HG02642 (cell line): ENCODE data around the gene CCL21.
"Not testable (repeated sequence)": the region's sequence is repeated elsewhere in the genome, so short reads cannot be mapped to it uniquely, and the experiment has no call there.

Experiments
- ATAC-seq: cut with Tn5 transposase; IDR thresholded peaks from one replicate; pipeline ENCODE4 v1.9.1; 2021; ENCODE audit warnings: mild to moderate bottlenecking; ENCODE audit not compliant: unreplicated experiment, poor library complexity

CCL21 gene, protein sequence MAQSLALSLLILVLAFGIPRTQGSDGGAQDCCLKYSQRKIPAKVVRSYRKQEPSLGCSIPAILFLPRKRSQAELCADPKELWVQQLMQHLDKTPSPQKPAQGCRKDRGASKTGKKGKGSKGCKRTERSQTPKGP

DNA sequence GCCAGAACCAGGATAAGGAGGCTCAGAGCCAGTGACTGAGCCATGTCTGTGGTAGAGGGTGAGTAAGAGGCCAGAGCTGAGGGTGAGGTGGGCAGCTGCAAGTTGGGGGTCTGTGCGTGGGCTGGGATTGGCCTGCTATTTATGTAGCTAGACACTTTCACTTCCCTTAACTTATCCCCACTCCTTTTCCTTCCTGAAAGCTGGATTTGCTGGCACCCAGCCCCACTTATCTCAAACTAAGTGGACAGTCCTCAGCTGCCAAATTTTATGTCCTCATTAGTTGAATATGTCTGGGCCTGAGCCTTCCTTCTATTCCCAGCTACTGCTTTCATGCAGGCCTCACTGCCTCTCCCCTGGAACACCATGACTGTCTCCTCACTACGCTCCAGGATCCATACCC is at the start of gene CCL21:
TSS of gene CCL21 (minus strand) at position 114 of the 400 bp plus-strand sequence. CDS start at position 44, 70 bp downstream.
- no peak for ATAC-seq

GRCh38 chr9:34759432-34760134 is 49.6 kb upstream of the CCL21 start:
- no peak for ATAC-seq

GRCh38 chr9:34750320-34750719 is 40.4 kb upstream of the CCL21 start:
- ATAC-seq: not testable (repeated sequence)

DNA sequence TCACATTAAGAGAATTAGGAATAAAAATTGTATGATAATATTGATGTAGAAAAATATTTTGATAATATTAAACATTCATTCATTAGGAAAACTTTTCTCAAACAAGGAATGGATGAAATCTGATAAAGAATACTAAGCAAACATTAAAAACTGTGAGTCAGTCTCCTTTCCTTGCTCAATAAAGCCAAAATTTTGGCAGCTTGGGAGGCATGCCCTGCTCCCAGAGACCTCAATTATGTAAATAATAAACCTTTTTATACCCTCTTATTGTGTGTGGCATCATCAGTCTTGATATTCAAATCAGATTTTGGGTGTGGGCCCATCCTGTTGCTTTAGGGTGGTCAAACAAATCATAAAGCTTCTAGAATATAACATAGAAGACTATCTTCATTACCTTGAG is 36.6 kb upstream of the CCL21 start:
- no peak for ATAC-seq

- ATAC-seq: no peak
Measured at GRCh38 chr9:34744295-34745221, 34.6 kb upstream of the CCL21 start.

DNA sequence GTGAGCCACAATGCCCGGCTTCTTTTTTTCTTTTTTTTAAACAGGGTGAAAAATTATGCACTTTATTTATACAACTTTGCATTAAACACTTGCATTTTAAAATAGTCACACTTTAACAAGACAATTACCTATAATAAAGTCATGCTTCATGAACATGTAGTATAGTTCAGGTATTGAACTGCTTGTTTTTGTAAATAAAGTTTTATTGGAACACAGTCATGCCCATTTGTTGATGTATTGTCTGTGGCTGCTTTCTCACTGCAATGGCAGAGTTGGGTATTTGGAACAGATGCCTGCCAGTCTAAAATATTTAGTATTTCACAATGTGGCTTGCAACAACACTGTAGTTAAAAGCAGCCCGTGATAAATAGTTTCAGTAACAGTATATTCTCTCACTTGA is 32.8 kb upstream of the CCL21 start:
- ATAC-seq: no peak

GRCh38 chr9:34741628-34742027 is 31.7 kb upstream of the CCL21 start:
- no peak for ATAC-seq

DNA sequence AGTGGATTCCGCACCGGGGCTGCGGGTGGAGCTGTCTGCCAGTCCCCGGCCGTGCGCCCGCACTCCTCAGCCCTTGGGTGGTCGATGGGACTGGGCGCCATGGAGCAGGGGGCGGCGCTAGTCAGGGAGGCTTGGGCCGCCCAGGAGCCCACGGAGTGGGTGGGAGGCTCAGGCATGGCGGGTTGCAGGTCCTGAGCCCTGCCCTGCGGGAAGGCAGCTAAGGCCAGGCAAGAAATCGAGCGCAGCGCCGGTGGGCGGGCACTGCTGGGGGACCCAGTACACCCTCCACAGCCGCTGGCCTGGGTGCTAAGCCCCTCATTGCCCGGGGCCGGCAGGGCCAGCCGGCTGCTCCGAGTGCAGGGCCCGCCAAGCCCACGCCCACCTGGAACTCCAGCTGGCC is 30.2 kb upstream of the CCL21 start:
- ATAC-seq: not testable (repeated sequence)

GRCh38 chr9:34737677-34738260 is 27.8 kb upstream of the CCL21 start:
- no peak for ATAC-seq

DNA sequence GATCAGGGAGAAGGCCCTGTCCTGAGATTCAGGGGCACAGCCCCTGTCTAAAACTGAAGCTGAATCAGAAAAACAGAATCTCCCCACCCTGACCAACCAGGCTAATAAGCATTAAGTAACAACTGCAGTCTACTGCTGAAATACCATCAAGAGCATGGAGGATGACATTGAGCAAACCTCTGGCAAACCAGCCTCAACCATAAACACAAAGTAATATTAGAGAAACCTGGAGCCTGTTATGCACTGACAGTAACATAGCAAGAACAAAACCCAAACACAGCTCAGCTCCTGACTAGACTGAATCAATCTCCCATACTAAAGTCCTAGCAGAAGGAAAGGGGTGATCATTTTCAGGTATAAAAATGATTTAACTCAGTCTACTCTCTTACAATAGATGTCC is 24.8 kb upstream of the CCL21 start:
- ATAC-seq: no peak

- no peak for ATAC-seq
Measured at GRCh38 chr9:34732886-34733285, 22.9 kb upstream of the CCL21 start.

- ATAC-seq: no peak
Measured at GRCh38 chr9:34732478-34732877, 22.5 kb upstream of the CCL21 start.

DNA sequence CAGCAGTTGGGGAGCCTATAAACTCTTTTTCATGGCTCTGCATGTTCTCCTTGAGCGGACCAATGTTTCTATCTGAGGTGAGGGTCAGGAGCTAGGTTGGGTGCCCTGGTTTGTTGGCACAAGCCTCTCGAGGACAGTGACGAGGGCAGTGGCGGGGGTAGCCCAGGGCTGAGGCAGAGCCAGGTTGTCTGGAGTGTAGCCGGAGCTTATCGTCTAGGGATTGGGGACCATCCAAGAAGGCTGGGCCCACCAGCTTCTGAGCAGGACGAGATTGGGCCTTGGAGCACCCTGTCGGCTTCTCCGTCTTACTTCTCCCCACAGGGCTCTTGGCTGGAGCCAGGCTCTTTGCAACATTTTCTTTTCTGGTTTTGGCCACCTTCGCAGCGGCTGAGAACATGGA is 13.2 kb upstream of the CCL21 start:
- ATAC-seq: no peak

DNA sequence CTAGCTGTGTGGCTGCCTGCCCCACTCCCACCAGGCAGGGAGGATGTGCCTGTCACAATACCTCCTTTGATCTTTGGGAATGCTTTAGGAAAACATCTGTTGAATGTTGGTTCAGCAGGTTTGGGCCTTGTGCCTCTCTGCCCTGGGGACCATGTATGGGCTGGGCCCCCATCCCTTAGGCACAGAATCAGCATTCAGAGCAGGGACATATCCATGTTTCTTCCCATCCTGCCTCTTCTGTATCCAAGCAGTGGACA is 9.8 kb upstream of the CCL21 start:
- not testable (repeated sequence) for ATAC-seq

DNA sequence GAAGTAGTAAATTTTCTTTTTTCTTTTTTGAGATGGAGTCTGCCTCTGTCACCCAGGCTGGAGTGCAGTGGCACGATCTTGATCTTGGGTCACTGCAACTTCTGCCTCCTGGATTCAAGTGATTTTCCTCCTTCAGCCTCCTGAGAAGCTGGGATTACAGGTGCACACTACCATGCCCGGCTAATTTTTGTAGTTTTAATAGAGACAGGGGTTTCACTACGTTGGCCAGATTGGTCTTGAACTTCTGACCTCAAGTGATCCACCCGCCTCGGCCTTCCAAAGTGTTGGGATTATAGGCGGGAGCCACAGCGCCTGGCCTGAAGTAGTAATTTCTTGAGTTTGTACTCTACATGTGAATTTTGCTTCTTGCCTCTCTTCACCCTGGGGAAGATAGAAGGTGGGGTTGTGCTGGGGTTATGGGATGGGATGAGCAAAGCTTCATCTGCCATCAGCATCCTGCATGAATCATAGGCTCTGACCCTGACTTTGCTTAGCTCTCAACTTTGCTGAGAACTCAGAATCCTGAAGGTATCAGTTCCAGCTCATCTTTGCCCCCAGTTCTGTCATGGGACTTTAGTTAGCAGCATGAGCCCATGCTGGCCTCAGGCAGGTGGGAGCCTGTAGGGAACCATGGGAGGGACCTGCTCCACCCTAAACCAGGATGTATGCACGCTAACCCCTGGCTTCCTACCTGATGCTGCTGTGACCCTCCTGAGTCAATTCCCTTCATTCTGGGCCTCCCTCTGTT is 9.3 kb upstream of the CCL21 start:
- no peak for ATAC-seq

DNA sequence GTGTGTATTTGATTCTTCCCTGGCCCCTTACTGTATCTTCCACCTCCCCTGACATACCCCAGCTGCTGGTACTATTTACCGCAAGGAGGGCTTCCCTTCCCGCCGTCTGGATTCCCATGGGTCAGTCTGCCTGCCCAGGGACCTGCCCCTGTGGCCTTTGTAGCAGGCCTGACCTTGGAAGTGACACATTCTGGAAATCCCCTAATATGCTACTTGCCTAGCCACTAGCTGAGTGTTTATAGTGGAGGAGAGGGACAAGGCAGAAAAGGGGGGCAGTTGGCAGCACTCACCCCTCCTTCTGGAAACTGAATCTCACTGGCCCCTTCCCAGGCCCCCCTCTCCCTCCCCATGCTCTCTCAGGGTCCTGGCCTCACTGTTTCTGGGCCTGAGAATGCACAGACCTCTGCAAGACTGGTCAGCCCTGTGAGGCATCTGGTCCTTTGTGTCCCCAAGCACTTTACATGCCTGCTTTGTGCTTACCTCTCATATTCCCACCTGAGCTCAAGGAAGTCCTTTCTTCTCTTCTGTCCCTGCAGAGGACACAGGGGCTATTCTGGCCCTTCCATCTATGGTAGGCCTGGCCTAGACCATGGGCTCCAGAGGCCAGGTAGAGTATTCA is 8.2 kb upstream of the CCL21 start:
- ATAC-seq: no peak

GRCh38 chr9:34716711-34717110 is 6.8 kb upstream of the CCL21 start:
- ATAC-seq: no peak

GRCh38 chr9:34715639-34716215 is 5.8 kb upstream of the CCL21 start:
- ATAC-seq: no peak

GRCh38 chr9:34714007-34714406 is 4.1 kb upstream of the CCL21 start:
- ATAC-seq: no peak

GRCh38 chr9:34712140-34712539 is 2.2 kb upstream of the CCL21 start:
- no peak for ATAC-seq
